Iris pigment epithelial cell (primary cell): ENCODE results near the gene HDAC7.

ENCODE experiments used
- DNase-seq: peaks from one replicate; pipeline ENCODE4 v3.0.0-alpha.2; 2011; ENCODE audit warnings: low read depth

The HDAC7 gene

DNA sequence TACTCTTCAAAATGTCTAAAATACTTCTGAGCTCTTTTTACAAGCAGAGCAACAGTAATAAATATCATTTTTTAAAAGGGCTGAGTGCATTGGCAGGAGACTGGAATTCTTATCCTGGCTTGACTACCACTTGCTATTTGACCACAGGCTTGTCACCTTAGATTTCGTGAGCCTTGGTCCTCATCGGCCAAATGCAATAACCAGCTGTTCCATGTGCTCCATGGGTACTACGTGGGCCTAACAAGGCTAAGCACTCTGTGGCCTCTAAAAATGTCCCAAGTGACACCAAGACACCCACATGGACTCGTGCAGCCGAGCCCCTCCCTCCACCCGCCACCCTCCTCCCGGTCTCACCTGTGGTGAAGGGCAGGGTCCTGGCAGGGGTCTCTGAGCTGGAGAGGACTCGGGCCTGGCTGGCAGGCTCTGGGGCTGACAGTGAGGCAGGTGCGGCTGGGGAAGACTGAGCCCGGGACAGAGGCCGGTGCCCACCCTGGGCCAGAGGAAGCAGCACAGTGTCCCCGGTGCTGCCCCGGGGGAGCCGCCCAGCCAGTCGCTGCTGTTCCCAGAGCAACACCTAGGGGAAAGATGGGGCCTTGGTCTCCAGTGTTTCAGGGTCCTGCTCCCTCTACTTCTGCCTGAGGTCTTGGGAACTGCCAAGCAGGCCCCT is 26.6 kb downstream of the HDAC7 start:
- no peak for DNase-seq

DNA sequence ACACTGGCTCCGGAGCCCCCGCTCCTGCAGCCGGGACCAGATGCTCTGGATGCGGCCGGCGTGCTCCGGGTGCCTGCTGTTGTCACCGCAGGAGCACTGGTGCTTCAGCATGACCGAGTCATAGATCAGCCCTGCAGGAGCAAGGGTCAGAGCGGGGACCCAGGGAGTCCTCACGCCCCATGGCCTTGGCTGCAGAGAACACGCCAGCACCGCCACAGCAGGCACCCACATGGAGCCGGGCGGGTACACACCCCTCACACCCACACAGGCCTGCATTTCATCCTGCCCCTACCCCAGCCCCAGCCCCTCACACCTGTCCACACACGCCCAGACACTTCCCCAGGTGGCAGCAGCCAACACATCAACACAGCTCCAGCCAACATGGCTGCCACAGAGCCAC is 27.8 kb downstream of the HDAC7 start:
- DNase-seq = no peak

DNA sequence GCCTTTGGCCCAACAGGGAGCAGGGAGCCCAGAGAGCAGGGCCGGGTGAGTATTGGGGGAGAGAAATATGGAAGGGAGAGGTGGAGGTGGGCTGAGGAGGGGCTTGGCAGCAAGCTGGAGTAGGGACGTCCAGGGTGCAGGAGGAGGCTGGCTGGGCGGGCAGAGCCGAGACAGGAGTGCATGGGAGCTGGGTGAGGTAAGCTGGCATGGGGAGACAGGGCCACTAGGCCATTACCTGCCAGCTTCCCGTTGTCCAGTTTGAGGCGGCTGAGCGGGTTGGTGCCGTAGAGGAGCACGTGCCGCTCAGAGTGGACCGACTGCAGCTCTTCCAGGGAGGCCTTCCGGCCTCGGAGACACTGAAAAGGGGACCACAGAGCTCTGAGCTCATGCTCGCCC is 28.4 kb downstream of the HDAC7 start:
- DNase-seq = no peak

DNA sequence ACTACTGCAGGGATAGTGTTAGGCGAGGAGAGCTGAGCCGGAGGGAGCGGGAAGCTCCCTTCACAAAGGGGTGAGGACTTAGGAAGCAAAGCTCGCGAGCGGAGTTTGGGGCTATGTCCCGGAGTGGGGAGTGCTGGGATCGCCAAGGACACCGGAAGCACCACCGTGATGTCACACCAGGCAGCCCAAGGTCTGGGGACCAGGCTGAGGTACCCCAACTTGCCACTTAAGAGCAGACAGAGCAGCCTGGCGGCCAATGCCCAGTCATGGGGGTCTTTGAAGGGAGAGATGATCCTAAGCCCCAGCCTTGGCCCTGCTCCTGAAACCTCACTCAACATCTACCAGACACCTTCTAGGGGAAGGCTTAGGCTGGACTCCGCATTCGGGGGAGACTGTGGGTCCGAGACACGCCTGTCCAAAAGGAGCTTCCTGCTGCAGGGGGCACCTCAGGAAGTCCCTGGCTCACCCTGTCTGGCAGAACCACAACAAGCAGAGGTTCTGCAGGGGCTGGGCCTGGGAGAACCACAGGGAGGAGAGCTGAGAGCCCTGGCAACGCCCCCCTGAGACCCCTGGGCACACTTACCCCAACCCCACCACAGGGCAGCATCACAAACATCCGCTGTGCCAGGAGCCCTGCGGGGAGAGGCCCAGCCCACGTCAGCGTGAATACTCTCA is 28.9 kb downstream of the HDAC7 start:
- DNase-seq = no peak

- DNase-seq = no peak
Measured at GRCh38 chr12:47789712-47790489, 29.8 kb downstream of the HDAC7 start.

GRCh38 chr12:47789141-47789540 is 30.6 kb downstream of the HDAC7 start:
- no peak for DNase-seq

DNA sequence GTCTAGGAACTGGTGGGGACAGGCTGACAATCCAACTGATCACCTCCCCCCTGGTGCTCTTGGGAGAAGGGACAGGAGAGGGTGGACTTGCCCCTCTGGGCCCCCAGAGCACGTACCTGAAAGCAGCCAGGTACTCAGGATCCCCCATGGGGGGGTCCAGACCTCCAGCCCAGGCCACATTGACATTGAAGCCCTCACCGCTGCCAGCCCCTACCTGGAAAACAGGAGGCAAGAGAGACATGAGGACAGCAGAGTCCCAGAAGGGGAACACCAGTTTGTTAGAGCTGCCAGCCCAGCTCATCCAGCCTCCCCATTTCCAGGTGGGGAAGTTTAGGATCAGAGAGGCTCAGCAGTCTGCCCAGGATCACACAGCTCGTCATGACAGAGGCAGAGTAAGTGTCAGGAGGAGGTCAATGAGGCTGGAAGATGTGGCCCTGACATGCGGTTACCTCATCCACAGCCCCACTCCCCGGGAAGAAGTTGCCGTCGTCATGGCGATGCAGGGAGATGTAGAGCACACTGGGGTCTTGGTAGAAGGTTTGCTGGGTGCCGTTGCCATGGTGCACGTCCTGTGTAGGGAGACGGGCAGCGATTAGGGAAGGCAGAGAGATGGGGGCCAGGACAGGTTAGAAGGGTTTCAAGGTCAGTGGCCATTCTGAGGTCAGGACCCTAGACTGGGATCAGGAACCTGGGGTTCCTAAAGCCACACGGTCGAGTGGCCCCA is 31.9 kb downstream of the HDAC7 start:
- no peak for DNase-seq

DNA sequence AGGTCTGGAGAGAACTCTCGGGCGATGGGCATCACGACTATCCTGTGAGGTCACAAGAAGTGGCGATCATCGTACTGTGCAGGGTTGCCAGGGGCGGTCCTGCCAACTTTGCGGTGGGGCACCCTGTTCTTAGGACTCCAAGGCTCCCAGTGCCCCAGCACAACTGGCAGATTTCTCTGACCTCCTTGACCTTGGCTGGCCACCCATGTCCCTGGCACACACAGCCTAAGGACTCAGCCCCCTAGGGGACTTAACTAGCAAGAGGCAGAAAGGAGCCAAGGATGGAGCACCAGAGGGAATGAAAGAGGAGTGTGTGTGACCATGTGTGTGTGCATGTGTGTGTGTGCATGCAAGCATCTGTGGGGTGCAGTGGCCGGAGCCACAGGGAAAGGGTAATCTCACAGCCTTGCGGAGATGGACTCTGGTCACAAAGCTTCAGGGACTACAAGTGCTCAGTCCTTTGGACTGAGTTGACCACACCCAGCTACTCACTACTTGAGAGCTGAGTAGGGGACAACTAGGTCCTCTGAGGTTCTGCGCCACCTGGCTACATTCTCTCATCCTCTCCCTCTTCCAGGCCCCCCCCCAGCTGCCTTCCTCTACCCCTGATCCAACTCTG is 32.9 kb downstream of the HDAC7 start:
- DNase-seq = no peak

DNA sequence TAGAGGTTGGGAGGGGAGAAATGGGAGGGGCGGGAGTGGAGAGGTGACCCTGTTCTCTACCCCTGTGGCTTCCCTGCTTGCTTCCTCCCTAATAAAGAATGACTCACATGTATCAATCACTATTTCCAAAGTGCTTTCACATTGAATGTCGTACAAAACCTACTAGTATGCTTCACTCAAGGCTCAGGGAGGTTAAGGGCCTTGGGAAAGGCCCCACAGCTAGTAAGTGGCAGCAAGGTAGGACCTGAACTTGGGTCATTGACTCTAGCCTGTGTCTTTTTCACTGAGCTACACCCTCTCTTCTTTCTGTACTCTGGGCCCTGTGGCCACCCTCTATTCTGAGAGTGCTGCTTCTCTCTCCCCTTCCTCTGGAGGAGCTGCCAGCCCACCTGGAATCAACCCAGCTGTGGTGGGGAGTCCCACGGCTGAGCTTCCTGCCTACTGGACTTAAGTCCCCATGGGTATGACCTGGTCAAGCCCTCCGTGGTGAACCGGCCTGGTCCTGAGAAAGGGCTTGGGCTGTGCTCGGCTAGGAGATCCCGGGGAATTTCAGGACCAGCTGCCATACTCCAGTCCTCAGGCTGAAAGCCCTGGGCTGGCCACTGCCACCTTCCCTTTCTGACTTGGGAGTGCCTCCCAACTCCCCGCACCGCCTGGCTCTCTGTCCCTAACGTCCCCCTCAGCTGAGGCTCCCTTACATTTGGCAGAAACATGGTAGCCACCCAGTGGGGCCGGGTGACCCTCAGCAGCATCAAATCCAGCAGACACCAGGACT is 33.6 kb downstream of the HDAC7 start:
- DNase-seq = no peak

DNA sequence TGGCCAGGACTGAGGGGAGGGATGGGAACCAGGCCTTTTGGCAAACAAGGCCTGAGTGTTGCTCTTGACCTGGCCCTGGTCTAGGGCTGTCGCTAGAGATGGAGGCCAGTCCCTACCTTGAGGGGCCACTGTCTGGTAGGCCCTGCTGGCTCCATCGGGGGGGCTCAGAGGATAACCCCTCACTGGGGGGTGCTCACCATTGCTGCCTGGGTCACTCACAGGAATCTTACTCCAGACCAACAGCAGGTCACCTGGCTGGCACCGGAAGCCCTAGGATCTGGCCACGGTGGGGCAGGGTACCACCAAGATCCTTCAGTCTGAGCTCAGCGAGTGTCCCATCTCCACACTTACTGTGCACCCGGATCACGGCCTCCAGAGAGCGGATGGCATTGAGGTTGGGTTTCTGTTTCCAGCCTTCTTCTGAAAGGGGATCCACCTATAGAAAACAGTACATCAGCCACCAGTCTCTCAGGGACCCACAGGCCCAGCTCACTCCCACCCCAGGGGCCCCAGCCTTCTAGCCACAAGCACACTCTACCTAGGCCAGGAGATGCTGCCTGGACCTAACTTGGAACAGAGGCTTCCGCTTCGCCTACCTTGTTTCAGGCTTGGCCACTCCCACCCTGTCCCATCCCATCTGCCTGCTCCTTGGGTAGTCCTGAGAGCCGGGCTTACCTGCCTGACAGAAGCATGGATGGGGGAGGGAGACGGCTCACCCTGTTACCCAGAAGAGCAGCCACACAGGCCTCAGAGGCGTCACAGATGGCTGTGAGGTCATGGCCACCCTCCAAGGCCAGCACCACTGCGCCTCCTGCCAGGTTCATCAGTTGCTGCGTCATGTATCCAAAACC is 34.4 kb downstream of the HDAC7 start:
- DNase-seq = no peak

DNA sequence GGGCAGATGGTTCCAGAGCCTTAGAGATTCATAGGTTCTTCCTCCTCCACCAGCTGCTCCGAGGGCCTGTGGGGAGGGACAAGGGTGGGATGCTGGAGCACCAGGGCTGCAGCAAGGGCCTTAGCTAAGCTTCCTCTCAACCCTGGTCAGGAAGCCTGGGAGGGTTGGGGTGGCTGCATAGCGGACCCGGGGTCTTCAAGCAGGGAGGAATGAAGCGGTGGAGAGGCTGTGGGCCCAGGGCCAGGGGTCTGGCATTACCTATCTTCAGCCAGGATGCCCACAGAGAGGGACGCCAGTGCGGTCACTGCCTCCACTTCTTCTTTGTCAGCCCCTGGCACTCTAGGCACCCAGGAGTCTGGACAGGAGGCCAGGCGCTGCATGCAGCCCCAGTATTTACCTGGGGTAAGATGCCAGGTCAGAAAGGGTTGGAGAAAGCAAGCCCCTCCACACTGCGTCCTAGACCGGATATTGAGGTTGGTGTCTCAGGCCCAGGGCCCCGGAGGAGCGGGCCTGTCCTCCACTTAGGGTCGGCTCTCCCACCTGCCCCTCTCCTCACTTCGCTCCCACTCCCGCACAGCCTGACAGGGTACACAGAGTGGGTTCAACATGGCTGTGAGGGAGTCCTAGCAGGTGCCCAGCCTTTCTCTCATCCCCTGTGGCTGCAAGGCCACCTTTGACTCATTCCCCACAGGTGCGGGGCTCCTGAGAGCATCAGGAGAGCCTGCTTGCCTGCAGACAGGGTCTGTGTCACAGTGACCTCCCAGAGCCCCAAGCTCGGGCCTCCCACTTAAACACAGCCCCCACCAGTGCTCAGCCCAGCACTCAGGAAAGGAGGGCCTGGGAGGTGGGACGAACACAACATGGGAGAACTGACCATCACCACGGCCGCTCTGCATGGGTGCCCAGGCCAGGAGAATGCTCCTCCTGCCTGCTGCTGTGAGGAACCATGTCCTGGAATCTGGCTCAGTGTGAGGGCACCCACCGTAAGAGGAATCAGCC is 35.6 kb downstream of the HDAC7 start:
- no peak for DNase-seq

- DNase-seq = no peak
Measured at GRCh38 chr12:47783024-47783755, 36.5 kb downstream of the HDAC7 start.

DNA sequence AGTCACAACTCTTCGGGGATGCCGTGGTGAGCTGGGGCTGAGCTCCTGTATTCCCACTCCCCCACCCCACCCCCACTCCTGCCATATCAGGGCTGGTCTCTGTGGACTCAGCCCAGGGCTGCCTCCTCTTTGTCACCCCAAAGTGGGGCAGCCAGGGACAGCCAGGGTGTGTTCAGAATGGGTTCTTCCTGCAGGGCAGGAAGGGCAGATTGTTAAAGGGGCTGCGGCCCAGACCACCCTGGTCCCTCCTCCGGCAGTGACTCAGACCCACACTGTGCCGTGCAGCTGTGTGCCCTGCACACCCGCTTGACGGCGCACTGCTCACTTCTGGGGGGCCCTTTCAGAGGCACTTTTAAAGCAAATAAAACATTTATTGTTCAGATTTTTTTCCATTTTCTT is 37.3 kb downstream of the HDAC7 start:
- no peak for DNase-seq

DNA sequence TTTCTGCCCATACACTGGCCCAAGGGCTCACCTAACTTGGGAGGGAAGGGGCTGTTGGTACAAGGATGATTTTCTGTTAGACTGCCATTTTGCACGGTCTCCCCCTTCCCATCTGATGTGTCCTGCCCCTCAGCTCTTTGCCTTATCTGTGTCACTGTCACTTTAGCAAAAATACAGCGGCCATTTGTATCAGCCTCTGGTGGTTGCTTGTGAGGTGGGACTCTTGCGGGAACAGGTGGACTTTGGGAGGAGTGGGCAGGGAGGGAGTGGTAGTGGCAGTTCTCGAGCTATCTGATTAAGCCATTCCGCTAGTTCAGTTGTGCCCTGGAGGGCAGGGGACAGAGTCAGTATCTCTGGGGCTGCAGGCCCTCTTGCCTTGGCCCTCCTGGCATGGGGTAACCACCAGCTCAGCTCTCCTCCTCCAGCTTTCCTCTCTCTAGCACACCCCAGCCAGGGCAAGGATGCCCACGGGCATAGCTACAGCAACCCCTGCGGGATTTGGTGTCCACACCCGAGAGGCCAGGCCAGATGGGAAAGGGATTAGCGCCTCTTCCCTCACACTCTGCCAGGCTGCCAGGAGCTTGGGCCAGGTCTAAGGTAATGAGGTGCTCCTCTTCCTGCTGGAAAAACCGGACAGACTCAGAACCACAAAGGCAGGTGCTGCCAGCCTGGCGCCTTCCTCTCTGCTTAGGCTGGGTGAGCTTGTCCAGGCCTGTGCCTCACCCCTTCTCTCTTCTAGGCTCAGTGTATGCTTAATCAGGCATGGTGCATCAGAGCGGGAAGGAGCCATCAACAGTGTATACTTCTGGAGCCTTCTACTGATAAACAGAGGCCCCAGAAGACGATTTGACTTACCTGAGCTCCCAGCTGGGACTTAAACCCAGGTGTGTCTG is 38.0 kb downstream of the HDAC7 start:
- DNase-seq = no peak

GRCh38 chr12:47779943-47780504 is 39.7 kb downstream of the HDAC7 start:
- no peak for DNase-seq

DNA sequence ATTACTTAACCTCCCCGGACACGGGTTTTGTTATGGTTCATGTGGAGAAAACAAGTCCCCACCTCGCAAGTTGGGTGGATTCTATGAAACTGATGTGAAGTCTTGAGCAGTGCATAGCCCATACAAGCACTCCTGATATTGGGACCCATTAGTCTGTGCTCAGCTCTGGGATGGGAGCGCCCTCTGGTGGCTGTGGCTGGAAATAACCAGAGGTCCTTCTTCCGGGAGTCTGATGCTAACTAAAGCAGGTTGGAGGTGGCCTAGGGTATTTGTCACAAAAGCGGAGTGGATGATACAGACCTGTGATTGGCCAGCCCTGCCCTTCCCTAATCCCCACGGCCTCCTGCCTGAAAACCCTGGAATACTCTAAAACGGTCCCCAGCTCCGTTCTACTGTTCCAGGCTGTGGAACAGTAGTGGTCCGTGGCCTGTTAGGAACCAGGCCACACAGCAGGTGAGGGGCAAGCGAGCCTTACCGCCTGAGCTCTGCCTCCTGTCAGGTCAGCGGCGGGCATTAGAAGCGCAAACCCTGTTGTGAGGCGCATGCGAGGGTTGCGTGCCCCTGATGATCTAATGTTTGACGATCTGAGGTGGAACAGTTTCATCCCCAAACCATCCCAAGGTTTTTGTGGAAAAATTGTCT is 40.3 kb downstream of the HDAC7 start:
- peak; percentile 79 for DNase-seq

GRCh38 chr12:47778881-47779280 is 40.8 kb downstream of the HDAC7 start:
- no peak for DNase-seq
